Measurements from ENCODE around the gene KLRG1.

DNA sequence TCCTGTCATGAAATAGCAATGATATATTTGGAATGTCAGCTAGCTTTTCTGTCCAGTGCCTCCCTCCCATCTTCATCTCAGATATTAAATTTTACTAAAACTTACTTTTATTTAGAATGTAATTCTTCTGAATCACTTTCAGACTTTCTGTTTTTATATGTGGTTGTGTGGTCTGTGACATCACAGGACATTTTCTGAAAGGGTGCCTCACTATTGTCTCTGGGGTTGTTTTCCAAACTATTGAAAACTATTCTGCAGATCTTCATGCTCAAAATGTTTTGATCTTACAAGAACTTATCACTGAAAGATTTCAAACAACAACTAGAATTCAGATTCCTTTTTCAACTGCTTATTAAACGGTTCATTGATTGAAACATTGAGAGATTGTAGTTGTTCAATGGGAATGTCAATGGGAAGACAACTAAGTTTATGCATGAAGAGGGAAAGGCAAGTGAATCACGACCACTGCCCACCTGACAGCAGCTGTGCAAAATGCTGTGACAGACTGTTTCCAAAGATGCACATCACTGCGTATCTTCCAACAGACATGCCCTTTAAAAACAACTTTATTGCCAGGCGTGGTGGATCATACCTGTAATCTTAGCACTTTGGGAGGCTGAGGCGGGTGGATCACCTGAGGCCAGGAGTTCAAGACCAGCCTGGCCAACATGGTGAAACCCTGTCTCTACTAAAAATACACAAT lies 51.3 kb downstream of the KLRG1 start:
- TF ChIP-seq, protein P1, sequence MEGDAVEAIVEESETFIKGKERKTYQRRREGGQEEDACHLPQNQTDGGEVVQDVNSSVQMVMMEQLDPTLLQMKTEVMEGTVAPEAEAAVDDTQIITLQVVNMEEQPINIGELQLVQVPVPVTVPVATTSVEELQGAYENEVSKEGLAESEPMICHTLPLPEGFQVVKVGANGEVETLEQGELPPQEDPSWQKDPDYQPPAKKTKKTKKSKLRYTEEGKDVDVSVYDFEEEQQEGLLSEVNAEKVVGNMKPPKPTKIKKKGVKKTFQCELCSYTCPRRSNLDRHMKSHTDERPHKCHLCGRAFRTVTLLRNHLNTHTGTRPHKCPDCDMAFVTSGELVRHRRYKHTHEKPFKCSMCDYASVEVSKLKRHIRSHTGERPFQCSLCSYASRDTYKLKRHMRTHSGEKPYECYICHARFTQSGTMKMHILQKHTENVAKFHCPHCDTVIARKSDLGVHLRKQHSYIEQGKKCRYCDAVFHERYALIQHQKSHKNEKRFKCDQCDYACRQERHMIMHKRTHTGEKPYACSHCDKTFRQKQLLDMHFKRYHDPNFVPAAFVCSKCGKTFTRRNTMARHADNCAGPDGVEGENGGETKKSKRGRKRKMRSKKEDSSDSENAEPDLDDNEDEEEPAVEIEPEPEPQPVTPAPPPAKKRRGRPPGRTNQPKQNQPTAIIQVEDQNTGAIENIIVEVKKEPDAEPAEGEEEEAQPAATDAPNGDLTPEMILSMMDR (IDR thresholded peaks at IDR 0.05) = no peak
- TF ChIP-seq HOXB5 (CRISPR knock-in tag; IDR thresholded peaks at IDR 0.05) (no peak), ZC3H11A (IDR thresholded peaks at IDR 0.05) (no peak), SMC3 (IDR thresholded peaks at IDR 0.05) (no peak), KDM5A (IDR thresholded peaks at IDR 0.05) (no peak), EP300 (IDR thresholded peaks at IDR 0.05) (no peak), MYC (IDR thresholded peaks at IDR 0.05; ENCODE audit: borderline replicate concordance, low read length) (no peak), ZFP36 (IDR thresholded peaks at IDR 0.05; ENCODE audit: borderline replicate concordance, partially characterized antibody) (no peak), POLR2A (IDR thresholded peaks at IDR 0.05; ENCODE audit: low read length) (no peak), RAD21 (conservative IDR thresholded peaks at IDR 0.05 in 1 of 2, IDR thresholded peaks at IDR 0.05 in 1 of 2) (no peak)
- TF ChIP-seq, protein P2, sequence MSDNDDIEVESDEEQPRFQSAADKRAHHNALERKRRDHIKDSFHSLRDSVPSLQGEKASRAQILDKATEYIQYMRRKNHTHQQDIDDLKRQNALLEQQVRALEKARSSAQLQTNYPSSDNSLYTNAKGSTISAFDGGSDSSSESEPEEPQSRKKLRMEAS (IDR thresholded peaks at IDR 0.05) = no peak
